NCI-H2196 treated with DMSO at 0.1 percent for 48 hours (cell line): ENCODE measurements around the gene UBE4B.
"Not testable (repeated sequence)": the region's sequence is repeated elsewhere in the genome, so short reads cannot be mapped to it uniquely, and the experiment has no call there.

Source experiments
- DNase-seq: peaks from one replicate; lab custom pipeline; 2025; ENCODE audit not compliant: unreplicated experiment; lab: John Stamatoyannopoulos, UW

Gene UBE4B

DNA sequence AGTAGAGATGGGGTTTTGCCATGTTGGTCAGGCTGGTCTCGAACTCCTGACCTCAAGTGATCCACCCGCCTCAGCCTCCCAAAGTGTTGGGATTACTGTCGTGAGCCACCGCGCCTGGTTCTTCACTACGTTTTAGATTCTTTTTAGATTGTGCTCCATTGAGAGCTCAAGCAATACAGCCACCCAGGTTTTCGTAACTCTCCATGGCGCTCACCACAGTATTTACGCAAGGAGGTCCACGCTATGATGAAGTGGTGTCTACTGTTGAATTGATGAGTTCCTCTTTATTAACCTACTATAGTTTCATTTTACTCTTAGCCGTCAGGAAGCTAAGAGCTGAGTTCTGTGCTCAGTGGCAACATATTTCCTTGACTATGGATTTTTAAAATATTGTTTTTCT is 175.8 kb downstream of the UBE4B start:
- DNase-seq, result no peak

DNA sequence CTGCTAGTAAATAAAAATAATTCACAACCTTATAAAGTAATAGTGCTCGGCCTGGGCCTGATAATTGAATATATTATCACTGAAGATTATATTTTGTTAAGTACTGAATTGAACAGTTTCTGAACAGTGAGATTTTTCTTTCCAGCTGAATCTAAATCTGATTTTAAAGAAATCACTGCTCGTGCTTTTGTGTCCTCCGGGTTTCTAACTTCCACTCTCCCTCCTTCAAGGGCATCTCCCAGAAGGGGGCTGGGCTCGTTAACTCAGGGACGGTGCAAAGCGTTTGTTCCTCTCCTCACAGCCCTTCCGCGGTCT is 176.8 kb downstream of the UBE4B start:
- no peak for DNase-seq

DNA sequence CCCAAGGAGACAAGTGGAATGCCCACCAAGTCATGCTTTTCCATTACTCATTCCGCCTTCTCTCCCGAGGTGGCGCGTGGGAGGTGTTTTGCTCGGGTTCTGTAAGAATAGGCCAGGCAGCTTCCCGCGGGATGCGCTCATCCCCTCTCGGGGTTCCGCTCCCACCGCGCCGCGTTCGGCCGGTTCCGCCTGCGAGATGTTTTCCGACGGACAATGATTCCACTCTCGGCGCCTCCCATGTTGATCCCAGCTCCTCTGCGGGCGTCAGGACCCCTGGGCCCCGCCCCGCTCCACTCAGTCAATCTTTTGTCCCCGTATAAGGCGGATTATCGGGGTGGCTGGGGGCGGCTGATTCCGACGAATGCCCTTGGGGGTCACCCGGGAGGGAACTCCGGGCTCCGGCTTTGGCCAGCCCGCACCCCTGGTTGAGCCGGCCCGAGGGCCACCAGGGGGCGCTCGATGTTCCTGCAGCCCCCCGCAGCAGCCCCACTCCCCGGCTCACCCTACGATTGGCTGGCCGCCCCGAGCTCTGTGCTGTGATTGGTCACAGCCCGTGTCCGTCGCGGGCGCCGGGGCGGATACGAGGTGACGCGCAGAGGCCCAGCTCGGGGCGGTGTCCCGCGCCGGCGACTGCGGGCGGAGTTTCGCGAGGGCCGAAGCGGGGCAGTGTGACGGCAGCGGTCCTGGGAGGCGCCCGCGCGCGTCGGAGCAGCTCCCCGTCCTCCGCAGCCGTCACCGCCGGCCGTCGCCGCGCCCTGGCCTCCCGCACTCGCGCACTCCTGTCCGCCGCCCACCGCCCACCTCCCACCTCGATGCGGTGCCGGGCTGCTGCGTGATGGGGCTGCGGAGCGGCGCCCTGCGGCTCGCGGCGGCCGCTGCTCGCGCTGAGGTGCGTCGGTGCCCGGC is 177.4 kb downstream of the UBE4B start, which contains the start of gene KIF1B:
KIF1B (plus strand) TSS at position 666 of the 906 bp plus-strand sequence. CDS start 21,759 bp downstream, outside the sequence.
- DNase-seq, result peak; percentile 94

DNA sequence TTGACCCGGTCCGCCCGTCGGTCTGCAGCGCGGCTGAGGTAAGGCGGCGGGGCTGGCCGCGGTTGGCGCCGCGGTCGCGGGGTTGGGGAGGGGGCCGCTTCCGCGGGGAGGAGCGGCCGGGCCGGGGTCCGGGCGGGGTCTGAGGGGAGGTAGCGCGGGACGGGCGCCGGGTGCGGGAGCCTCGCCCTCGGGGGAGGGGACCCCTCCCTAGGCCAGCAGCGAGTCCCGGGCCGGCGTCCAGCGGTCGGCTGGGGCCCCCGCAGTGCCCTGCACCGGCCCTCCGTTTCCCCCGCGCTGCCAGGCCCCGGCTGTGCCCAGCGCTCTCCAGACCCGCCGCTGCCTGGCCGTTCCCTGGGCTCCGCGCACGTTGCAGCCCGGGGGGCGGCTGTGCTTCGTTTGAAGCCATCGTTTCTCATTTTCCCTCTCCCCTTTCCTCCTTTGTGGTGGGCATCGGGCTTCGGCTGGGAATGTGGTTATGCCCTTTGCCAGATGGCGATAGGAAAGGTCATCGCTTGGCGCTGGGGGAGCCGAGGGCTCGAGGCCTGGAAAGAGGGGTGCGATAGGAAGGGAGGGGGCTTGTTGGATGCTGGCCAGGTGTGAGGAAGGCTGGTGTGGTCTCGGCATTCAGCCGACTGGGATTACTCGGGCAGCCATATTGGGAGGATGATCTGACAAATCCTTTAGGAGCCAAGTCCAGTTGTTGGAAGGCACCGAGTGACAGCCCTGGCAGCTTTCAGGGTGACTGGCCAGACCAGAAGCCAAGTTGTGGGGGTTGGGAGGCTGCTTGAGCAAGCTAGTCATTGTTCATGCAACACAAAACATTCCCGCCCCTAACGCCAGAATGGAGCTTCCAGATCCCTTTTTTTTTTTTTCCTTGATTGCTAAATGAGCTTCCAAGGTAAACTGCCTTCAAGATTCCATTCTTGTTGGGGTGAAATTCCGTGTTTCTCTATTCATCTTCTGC is 178.4 kb downstream of the UBE4B start:
- peak; percentile 51 for DNase-seq

DNA sequence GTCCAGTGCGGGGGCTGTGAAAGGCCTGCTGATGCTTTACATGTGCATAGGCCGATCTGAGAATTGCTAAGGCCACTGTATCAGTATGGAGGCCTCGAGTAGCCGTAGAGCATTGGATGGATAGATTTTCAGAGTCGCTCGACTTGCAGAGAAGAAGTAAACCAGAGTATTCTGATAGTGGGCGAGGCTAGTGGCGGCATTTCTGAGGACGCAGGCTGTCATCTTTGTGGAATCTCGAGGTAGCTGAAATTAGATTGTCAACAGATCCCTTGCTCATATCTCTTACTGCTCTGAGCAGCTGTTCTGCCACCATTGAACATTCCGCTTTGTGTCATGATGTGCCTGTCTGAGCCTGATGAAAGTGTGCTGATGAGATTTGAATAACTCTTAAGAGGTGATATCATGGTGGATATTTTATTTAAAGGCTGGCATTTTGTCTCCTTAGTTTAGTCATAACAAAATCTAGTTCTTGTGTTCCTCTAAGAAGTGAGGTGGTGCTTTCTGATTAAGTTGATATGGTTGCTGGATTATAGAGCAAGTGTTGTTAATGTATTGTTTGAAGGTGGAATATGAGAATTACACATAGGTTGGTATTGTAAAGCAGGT is 179.2 kb downstream of the UBE4B start:
- DNase-seq, result no peak

DNA sequence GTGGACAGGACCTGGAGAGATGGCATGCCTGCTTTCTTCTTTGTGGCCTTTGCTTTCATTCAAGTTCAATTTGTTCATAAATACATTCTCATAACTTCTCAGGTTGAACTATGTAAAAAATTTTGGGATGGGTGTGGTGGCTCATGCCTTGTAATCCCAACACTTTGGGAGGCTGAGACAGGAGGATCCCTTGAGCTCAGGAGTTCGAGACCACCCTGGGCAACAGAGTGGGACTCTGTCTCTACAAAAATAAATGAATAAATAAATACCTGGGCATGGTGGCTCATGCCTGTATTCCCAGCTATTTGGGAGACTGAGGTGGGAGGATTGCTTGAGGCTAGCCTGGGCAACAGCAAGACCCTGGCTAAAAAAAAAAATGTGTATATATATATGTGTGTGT is 179.7 kb downstream of the UBE4B start:
- DNase-seq, result no peak

DNA sequence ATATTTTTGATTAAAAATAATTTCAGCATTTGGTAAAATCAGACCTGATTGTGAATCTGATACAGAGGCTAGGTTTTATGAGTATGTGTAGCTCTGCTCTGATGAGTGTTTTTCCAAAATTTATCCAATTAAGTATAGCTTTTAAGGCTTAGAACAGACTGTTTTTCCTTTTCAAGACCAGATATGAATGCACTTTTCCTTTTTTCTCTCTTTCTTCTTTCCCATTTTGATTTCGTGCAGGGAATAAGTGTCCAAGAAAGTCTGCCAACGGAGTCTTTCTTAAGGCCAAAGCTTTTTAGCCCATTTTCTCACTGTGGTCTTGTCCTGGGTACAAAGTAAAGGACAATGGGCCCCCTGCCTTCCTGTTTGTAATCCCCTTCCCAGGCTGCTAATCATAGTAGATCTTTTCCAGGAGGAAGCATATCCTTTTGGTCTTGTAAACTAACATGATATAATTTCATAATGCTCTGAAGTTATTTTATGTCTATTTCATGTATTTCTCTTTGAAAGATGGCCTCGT is 180.5 kb downstream of the UBE4B start:
- no peak for DNase-seq

DNA sequence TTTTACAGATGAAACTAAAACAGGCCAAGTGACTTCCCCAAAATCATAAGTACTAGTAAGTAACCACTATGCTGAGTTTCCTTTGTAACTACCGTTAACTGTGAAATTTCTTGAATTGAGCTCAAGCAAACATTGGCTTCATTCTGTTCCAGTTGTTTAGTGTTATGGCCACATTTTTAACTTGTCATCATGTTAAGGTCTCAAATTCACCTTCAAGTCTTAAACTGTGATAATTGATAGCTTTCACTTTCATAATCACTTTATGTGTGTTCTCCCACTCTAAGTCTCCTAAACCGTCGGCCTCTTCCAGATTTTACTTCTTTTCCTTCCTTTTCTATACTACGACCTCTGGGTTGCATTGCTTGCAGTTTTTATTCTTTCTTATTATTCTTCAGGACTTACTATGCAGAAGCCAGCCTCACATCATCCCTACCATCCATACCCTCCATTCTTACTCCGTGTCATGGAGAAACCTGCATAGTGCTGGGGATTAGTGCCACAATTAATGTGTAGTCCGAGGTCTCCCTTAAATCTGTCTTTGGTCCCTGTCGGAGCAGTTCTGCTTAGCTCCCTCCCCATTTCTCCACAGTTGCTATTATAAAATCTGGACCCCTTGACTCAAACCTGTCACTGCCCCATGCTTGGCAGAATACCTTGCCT is 183.5 kb downstream of the UBE4B start:
- no peak for DNase-seq

DNA sequence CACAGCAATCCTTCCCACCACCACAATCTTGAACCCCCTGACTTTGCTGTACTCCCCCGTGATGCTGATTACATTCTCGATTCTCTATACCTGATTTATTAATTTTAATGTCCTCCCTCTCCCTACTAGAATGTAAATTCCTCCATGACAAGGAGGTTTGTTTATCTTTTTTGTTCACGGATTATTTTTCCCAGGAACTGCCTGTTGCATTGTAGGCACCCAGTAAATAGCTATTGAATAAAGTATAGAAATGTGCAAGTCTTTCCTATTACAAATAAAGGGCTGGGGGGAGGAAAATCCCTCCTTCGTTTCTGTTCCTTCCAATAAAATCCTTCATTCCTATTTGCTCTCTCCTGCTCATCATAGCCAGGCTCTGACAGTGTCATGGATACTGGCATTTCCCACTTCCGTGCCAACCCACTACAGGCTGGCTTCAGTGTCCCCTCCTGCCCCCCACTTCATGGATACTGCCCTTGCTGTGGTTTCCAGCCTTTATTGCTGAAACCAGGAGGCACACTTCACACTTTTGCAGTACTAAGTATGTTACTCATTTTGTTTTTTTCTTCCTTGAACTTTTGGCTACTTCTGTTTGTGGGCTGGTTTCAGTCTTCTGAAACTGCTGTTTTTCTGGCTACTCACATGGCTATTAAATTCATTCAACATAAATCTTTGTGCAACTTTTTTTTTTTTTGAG is 185.1 kb downstream of the UBE4B start:
- no peak for DNase-seq

DNA sequence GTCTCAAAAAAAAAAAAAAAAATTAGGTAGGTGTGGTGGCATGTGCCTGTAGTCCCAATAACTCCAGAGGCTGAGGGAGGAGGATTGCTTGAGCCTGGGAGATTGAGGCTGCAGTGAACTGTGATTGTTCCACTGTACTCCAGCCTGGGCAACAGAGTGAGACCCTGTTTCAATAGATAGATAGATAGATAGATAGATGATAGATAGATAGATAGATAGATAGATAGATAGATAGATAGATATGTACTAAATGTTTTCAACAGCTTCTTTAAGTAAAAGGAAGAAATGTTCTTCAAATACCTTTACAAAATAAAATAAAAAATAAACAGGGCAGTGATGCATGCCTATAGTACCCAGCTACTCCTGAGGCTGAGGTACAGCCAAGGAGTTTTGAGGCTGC is 187.4 kb downstream of the UBE4B start:
- DNase-seq, result no peak

DNA sequence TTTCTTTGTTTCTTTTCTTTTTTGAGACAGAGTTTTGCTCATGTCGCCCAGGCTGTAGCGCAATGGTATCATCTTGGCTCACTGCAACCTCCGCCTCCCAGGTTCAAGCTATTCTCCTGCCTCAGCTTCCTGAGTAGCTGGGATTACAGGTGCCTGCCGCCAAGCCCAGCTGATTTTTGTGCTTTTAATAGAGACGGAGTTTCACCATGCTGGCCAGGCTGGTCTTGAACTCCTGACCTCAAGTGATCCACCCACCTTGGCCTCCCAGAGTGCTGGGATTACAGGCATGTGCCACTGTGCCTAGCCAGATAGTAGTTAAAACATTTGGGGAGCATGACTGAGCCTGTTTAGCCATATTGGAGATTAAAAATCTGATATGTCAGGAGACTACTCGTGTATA is 187.9 kb downstream of the UBE4B start:
- not testable (repeated sequence) for DNase-seq

DNA sequence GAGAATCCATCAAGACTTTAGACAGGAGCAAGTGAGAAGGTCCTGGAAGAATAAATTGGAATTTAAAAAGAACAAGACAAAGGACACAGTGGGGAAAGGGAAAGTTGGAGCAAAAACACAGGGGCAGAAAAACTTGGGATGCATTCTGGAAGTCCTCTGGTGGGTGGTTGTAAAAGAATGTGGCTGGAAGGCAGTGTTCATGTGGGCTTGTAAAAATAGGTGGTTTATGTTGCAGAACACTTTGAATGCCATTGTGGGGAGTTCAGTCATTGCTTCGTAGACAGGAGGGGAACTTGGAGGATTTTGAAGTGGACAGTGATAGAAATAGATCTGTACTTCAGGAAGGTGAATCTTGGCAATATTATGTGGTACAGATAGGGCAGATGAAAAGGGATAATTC is 192.8 kb downstream of the UBE4B start:
- DNase-seq, result no peak

DNA sequence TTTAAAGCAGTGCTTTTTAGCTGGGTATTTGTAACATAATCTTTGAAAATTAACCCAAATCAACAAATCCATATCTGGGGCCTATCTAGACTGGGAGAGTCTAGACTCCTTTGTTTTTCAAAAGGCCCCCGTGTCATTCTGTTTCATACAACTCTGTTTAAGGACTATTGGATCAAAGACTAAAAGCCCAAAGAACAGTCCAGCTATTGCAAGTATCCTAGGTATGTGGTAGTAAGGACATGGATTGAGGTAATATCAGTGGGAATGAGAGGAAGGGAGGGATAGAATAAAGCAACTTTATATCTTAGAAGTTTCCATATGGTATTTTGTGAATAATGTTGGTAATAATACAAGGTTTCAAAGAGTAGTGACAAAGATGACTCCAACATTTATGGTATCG is 195.8 kb downstream of the UBE4B start:
- no peak for DNase-seq

DNA sequence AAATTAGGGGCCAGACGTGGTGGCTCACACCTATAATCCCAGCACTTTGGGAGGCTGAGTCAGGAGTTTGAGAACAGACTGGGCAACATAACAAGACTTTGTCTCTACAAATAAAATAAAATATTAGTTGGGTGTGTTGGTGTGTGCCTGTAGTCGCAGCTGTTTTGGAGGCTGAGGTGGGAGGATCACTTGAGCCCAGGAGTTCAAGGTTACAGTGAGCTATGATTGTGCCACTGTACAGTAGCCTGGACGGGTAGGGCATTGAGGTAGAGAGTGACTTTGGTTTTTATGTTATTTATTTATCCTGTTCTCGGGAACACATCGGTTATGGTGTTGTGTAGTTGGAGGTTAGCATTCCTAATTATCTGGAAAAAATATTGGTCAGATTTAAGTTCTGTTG is 197.1 kb downstream of the UBE4B start:
- DNase-seq, result no peak
